ENCODE data around the gene NSDHL.

- TF ChIP-seq CTCF (IDR thresholded peaks at IDR 0.05), result no peak
- no peak for TF ChIP-seq POLR2AphosphoS5 (IDR thresholded peaks at IDR 0.05)
Measured at GRCh38 chrX:152798945-152799344, 31.9 kb upstream of the NSDHL start.
